HG03039 (cell line): ENCODE measurements around the gene TENM4.

ENCODE experiments used
- ATAC-seq: cut with Tn5 transposase; IDR thresholded peaks from one replicate; pipeline ENCODE4 v1.9.1; 2021; ENCODE audit warnings: mild to moderate bottlenecking, moderate library complexity; ENCODE audit not compliant: unreplicated experiment

TENM4 gene

DNA sequence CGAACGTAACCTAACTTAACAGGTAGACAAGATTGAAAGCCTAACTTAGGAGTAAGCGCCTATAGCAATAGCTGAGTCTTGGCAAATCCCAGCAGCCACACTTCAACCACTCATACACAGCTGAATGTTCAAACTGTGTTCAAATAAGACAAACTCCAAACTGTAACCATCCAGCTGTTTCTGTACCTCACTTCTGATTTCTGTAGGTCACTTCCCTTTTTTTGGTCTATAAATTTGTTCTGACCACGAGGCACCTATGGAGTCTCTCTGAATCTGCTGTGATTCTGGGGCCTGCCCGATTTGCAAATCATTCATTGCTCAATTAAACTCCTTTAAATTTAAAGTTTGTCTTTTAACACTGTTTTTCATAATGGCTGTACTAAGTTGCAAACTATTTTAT is 8.2 kb upstream of the TENM4 start:
- no peak for ATAC-seq

DNA sequence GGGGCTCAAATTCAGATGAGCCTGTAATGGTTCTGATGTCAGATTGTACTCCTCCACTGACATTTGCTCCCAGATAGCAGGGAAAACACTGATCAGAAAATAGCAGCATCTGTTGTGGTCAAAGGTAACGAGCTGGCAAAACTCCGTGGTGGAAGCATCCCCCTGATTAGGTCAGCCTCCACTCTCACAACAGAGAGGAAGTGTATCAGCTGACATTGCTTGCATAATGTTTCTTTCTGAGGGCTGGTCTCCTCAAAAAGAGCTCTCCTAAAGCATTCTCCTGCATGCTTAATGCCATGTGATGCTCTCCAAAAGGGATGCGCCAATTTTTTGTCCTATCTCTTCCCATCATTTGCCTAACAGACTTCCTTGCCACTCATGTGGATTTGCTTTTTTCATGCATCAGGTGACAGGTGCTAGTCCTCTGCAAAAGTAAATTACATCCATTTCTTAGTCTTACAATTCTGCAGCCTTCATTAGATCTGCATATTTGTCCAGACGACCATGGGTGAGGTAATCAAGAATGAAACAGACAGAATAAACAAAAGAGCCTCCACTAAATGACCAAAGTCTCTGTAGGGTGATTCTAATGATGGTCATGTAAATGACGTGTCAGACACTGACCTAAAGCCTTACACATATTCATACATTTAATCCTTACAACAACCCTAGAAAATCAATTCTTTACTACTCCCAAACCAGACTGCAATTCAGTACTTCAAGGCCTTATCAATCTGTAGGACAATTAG is 6.4 kb upstream of the TENM4 start:
- ATAC-seq = no peak

DNA sequence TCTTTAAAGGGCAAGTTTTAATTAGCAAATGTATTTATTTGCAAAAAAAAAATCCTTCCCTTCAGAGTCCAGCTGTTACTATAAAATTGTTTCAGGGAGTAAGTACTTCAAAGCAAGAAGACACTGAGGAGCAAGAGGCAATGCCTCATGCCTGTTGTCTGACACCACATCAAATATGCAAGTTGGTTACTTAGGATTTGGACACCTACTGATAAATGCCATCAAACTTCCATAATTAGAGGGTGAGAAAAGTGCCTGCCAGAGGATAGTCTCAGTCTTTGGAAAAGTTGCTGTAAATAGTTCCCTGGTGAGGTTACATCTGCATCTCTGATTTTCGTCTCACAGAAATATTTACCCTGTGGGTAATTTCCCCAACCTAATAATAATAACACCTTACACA is 4.1 kb upstream of the TENM4 start:
- ATAC-seq = no peak

DNA sequence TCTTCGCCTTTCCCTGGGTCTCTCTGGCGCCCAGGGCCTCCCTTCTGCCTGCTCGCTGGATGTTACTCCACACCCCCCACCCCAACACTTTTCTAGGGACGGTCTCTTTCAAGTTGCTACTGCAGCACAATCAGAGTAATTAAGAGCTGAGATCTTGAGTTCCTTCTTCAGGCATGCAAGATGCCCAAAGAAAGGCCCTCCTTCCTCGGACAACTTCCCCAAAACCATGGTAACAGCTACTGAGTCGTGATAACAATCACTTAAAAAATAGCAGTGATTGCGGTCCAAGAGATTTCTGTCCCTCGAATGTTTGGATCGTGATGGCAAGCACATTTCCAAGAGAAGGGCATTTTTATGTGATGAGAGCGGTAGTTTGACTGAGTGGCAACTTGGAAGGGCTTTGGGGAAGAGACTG is 638 bp upstream of the TENM4 start:
- ATAC-seq = no peak

DNA sequence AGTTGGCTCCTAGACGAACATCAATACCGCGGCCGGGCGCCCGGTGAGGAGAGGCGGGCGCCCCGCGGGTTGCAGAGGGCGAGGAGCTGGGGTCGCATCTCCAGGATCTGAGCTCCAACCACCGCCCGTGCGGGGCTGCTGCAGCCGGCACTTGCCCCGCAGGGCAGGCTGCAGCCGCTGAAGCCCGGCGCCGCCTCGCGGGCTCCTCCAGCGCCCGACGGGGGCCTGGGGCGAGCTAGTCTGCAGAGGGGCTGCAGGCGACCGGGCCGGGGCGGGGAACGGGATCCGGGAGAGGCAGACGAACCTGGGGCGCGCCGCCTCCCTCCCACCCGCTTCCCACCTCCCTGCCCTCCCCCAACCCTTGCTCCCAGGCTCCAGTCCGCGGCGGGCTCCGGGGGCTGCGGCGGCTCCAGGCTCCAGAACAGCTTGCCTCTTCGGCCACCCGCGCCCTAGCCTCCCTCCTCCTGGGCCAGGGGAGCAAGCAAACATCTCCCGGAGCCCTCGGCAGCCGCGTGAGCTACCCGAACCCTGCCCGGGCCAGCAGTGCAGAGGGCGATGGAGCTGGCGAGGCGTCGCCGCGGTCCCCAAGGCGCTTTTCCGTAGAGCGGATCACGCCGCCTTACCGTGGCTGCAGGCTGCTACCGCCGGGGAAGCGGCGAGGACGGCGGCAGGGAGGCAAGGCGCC is 802 bp downstream of the TENM4 start:
- ATAC-seq = no peak

DNA sequence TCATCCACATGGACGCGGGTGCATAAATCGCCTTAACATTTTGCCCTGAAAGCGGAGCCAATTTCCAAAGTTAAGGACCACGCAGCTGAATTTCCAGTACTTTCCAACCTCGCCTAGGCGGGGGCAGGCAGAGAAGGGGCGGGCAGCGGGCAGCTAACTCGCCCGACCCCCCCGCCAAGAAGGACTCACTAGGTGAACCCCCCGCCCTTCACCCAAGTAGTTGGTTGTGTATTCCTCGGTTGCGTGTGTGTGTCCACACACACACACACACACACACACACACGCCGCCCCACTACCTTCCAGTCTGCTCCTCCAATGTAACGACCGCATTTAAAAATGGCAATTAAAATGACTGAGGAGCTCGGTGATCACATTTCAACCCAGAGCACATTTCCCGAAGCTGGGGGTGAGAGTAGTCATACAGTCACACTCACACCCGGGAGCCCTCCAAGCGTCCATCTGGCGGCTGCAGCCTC is 1.4 kb downstream of the TENM4 start:
- no peak for ATAC-seq

DNA sequence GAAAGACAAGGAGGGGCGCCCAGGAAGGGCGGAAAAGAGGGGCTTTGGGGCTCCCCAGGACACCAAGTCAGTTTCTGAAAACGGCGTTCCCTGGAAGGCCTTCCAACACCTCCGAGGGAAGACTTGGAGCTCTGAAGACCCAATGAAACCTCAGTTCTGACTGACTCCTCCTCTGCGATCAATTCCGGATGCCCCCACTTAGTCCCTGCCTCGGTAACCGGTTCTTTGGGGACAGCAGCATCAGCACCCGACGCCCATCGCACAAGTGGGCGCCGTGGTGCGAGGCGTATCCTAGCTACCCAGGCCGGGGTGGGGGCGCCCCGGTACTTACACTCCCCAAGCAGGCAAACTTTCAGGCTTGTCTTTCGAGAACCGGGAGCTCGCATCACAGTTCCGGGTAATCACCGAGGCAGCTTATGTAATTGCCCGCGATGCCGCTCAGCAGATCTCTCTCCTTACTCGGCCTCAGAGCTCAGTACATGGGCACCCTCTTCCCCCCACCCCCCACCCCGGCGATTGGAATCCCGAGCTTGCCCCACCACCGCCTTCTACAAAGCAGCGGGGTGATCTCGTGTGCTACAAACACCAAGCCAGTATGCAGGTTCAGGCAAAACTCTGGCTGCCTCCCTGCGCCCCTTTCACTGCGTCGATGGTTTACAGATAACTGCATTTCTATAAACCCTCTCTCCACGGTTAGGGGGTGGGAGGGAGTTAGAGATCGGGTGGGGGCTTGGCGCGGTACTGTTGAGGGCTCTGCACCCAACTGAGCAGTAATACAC is 2.0 kb downstream of the TENM4 start:
- no peak for ATAC-seq

DNA sequence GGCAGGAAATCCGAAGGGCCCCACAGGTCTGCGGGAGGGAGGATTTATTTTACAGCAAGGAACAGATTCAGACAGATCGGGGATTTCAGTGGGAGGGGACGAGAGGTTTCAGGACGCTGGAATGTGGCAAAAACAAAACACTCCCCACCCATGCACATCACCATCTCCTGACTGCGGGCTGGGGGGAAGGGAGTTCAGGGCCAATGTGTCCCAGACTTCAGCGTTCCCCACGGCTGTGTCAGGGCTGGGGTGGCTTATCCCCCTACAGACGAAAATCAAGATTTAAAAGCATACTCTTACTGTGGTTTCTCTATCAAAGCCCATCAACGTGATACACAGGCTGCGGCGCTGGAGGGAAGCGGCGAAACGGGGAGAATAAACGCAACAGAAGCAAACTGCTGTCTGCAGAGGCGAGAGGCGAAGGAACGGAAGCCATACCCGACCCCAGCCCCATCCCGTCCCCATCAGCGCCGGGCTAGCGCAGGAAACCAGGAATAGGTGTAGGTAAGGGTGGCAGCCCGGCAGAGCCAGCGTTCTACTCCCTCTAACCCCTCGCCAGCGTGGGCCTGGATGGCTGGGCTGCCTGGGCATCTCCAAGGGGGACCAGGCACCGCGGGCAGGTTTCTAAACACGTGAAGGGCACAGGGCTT is 2.7 kb downstream of the TENM4 start:
- ATAC-seq = no peak

DNA sequence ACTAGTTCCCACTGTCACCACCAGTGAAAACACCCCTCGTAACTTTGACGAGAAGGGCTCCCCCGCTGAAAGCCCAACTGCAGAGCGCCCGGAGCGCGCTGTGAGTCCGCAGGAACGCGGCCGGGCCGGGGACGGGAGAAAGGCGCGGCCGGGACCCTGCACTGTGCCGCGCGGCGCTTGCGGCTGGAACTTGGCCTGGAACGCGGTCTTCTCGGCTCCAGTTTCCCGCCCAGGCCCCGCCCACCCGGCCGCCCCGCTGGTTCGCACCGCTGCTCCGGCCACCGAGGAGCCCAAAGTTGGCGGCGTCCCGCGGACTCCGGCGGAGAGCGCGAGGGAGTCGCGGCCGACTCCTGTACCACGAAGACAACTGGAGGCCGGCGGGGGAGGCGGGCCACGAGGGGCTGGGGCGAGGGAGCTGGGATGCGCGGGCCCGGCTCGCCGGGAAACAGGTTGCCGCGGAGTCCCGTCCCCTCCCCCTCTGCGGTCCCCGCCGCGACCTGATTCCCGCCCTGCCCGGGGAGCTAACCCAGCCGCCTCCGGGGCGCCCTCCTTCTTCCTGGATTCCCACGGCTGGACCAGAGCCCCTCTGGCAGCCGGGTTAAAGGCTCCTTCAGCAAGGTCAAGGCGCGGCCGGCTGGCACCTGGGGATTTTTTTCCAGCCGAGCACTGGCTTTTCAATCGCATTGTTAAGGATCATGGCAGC is 3.4 kb downstream of the TENM4 start:
- no peak for ATAC-seq

DNA sequence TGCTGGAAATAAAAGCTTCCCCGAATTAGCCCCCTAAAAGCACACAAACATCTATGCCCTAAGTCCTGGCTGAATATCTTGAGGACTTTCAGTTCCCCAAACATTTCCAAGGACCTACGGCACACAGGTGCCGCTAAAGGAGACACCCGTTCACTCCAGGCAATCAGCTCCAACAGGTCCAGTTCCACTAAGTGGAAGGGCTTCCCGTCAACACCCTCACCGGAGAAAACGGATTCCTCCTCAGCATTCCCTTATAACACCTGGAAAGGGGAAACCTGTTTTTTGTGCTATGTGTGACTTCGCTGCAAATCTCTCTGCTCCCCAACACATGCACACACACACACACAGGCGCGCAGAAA is 3.9 kb downstream of the TENM4 start:
- no peak for ATAC-seq

DNA sequence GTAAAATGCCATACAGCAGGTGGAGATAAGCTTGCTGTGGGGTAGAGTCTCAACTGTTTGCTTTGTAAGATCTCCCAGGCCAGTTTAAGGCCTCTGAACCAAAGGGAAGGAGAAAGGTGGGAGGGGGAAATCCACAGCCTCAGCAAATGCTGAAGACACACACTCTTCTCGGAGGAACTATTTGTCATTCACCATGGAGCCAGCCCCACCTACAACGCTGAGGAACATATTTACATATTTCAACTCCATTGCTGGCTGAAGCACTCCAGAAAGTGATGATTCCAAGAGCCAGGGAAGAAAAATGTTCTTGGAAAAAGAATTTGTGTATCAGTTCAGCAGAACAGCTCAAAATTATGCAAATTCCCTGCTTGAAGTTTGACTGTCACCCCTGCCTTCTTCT is 6.5 kb downstream of the TENM4 start:
- ATAC-seq = no peak

DNA sequence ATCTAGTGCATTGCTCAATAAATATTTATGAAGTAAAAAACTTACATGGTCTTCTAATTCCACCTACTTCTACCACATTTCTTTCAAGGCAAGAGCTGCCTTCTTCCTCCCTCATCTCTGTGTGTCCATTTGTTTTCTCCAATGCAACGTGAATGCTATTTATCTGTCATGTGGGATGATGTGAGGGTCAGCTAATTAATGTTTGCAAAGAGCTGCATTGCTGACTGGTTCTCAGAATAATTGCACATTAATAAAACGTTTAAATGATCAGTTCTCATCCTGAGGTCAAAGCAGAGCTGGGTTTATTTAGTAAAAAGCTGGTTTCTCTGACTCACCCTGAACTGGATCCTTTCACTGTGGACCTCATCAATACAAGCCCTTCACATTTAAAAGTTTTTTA is 8.7 kb downstream of the TENM4 start:
- no peak for ATAC-seq

DNA sequence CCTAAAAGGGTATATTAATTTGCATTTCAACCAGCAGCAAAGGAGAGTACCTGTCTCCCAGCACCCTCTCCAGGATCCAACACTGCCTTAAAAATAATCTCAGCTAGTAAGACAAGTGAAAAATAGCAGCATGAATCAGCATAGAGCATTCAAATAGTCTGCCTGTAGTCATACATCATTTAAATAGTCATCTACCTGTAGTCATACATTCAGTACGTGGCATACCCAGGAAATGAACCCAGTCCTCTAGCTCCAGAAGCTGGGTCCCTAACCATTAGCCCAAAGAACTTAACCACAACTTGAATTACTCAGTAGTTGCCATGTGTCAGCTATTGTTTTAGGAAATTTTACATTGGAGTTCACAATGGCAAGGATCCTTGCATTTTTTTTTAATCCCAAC is 9.3 kb downstream of the TENM4 start:
- ATAC-seq = no peak

DNA sequence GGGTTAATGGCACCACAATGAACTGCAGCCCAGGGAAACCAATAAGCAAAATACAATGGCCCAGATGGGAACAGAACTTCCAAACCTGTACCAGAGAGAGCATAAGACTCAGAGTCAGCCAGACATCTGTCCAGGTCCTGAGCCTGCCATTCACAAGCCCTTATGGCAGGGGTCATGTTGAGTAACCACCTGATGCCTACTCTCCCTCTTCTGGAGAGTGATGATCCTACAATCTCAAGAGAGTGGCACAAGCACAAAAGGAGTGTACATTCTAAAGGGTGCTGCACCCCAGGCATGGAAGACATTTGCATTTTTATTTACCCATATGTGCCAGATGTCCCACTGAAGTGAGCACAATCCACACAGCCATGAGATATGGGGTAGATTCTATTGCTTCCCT is 10.6 kb downstream of the TENM4 start:
- ATAC-seq = no peak

DNA sequence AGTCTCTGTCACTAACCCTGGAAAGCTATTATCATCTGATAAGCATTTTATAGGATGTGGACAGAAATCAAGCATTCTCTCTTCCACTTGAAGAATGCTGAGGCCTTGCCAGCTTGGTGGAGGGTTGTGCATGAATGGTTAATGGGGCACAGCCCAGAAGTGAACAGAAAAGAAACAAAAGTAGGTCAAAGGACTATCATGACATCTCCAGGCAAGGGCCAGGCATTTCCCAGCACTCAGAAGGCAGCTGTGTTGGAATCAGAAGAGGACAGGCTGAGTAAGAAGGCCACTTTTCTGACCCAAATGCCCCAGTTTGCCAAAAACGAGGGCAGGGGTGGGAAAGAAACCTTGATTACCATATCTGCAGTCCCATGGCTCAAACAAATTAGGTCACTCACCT is 12.4 kb downstream of the TENM4 start:
- ATAC-seq = no peak

DNA sequence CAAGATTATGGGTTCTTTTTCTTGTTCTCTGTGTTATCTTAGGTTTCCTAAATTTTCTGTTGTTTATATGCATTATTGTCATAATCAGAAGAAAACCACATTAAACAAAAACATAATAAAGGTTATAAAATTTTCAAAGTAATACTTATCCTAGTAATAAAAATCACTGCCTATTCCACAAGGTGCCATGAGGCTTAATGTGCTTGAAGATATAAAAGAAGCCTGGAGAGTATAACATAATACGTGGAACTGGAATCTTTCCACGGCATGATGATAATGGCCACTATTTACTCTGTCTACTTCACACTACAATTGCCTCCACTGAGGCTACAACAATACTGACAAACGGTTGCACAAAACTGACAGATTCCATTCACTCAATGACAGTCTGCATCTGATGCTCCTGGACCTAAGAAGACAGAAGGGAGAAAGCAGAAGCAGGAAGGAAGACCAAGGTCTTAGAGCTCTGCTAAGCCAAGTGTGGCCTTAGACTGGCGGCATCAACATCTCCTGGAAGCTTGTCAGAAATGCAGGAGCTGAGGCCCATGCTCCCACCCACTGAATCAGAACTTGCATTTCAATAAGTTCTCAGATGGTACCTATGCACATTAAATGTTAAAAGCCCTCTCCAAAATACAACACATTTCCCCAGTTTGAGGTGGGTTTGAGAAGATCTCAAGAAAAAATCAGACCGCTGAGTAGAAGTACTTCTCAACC is 13.1 kb downstream of the TENM4 start:
- ATAC-seq = no peak

DNA sequence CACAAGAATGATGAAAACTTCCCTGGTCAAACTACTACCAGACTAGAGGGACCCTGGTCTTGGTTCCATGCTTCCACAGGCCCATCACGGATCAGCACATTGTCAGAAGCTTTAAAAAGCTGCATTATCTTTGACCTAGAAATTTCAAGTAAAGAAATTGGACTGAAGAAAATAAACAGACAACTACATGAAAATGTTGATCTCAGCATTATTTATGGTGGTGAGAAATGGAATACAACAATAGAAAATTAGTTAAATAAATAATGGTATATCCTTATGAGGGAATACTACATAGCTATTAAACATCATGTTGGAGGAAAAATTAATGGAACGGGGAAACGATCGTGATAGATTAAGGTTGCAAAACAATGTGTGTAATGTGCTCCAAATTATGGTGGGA is 13.7 kb downstream of the TENM4 start:
- no peak for ATAC-seq

DNA sequence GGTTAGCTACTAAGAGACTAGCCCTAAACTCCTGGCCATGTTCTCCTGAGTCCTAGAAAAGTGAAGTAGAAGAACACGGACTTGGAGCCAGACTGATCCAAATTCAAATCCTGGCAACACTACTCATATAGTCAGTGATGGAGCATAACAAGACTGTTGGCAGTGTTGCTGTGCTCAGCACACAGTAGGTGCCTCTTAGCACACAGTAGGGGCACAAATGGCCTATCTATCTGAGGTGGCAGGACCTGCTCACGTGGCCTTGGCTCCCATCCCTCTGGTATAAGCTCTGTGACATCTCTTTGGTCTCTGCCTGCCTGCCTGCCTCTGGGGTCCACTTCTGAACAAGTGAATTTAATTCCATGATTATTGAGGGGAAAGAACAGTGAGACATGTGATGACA is 15.4 kb downstream of the TENM4 start:
- ATAC-seq = no peak

DNA sequence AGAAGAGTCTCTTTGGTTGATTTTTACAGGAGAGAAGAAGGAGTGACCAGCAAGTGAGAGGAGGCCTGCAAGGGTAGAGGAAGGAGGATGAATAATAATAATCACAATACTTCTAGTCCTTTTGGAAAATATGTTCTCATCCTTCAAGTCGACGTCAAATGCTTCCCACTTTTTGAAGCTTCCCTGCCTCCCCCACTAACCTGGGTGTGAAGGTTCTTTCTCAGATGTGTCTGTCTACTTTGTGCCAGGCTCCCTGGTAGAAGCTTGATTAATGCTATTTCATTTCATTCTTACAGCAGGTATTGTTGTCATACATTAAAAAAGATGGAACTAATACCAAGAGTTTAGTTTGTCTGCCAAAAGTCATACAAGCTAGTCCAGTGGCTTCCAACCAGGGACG is 17.1 kb downstream of the TENM4 start:
- no peak for ATAC-seq

DNA sequence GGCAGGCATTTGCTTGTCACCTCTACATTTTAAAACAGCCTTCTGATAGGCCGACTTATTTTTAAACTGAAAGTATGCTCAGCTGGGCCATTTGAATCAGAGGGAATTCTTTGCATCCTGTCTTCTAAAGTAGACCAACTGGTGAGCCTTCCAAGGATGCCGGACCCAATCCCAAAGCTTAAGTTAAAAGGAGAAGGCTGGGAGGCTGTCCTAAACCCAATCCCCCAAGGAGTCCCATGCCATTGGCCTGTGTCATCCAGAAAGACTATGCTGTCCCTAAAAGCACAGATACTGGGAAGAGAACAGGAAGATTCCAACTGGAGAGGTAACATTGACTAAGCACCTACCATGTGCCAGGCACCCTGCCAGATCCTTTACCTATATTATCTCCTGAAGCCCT is 18.0 kb downstream of the TENM4 start:
- no peak for ATAC-seq
